BLaER1 treated with 17β-estradiol and CSF1 and Interleukin-3, amounts not matched to agents 10 nM and 100 nM (cell line): ENCODE results near the gene SPOCK1.

Experiments
- H3K27ac ChIP-seq, 11 experiments: shearing (Covaris generic); formaldehyde crosslinking; 2 replicates each; pipeline ENCODE4 v1.8.1; 2022
- H3K27me3 ChIP-seq, 11 experiments: shearing (Covaris generic); formaldehyde crosslinking; 2 replicates each; pipeline ENCODE4 v1.8.1; 2022
- H3K36me3 ChIP-seq, 11 experiments: shearing (Covaris generic); formaldehyde crosslinking; 2 replicates each; pipeline ENCODE4 v1.8.1; 2022
- H3K4me1 ChIP-seq, 10 experiments: shearing (Covaris generic); formaldehyde crosslinking; 2 replicates each; pipeline ENCODE4 v1.8.1; 2022
- H3K4me2 ChIP-seq, 11 experiments: shearing (Covaris generic); formaldehyde crosslinking; 2 replicates each; pipeline ENCODE4 v1.8.1; 2022
- H3K4me3 ChIP-seq, 10 experiments: shearing (Covaris generic); formaldehyde crosslinking; 2 replicates each; pipeline ENCODE4 v1.8.1; 2022
- H3K9ac ChIP-seq, 11 experiments: shearing (Covaris generic); formaldehyde crosslinking; 2 replicates each; pipeline ENCODE4 v1.8.1; 2022
- H3K9me3 ChIP-seq, 11 experiments: shearing (Covaris generic); formaldehyde crosslinking; replicated peaks in 1 of 11; 2 replicates each; pipeline ENCODE4 v1.8.1; 2022
- H4K20me1 ChIP-seq, 11 experiments: shearing (Covaris generic); formaldehyde crosslinking; 2 replicates each; pipeline ENCODE4 v1.8.1; 2022
- Cebpa-rat ChIP-seq, 11 experiments: shearing (Covaris generic); IDR thresholded peaks; 2 replicates each; pipeline ENCODE4 v1.8.1; 2022

The SPOCK1 gene

DNA sequence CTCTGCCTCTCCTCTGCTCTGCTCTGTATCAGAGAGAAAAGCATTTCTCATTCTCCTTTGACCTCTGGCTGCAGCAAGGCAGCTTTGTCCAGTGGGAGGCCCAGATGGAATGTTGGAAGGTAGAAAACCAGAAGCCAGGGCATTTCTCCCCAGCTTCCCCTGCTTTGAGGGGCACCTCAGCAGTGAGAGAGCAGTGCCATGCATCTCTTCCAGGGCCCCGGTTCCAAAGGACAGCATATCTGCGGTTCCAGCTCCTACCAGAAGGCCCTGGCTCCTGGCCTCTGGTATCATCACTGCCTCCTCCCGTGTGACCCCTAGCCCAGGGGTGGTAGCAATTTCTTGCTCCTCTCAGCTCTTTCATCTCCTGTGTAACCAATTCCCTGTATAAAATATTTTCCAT, 190.8 kb downstream of the SPOCK1 start:
- H3K9me3 ChIP-seq: no peaks in the 10 kb centered on the region
- no peak overlapping the region for H3K4me3 ChIP-seq
- no peaks in the 10 kb centered on the region for H3K4me1 ChIP-seq
- no peaks in the 10 kb centered on the region for H4K20me1 ChIP-seq
- H3K27me3 ChIP-seq: no peaks in the 10 kb centered on the region
- no peak overlapping the region for H3K4me2 ChIP-seq
- no peak overlapping the region for H3K27ac ChIP-seq
- no peaks in the 10 kb centered on the region for H3K36me3 ChIP-seq
- TF ChIP-seq Cebpa-rat (IDR thresholded peaks at IDR 0.05): no peak
- H3K9ac ChIP-seq: no peak overlapping the region

DNA sequence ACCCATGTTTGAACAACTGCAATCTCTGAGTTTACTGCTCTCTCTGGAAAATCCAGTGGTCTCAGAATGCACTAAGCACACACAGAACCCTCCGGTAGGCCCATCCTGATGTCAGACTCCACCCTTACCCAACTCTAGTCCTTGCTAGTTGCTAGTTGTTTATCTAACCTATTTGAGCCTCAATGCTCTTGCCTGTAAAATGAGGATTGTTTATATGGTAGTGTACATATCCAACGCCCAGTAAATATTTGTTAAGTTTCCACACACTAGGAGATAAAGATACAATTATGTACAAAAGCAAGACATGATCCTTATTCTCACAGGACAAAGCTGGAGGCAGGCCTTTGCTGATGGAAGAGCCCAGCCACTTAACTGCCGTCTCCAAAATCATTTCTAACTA, 192.2 kb downstream of the SPOCK1 start:
- Histone ChIP-seq H3K4me1 (no peaks in the 10 kb centered on the region), H3K27ac (no peak overlapping the region), H4K20me1 (no peaks in the 10 kb centered on the region), H3K4me2 (no peak overlapping the region), H3K36me3 (no peaks in the 10 kb centered on the region), H3K9me3 (no peaks in the 10 kb centered on the region), H3K4me3 (no peak overlapping the region), H3K9ac (no peak overlapping the region), H3K27me3 (no peaks in the 10 kb centered on the region)
- TF ChIP-seq Cebpa-rat (IDR thresholded peaks at IDR 0.05): no peak

- TF ChIP-seq Cebpa-rat (IDR thresholded peaks at IDR 0.05): no peak
- no peaks in the 10 kb centered on the region; a peak in 1 of 22 replicates for H4K20me1 ChIP-seq
Observed at GRCh38 chr5:137305971-137306602, 193.0 kb downstream of the SPOCK1 start.

DNA sequence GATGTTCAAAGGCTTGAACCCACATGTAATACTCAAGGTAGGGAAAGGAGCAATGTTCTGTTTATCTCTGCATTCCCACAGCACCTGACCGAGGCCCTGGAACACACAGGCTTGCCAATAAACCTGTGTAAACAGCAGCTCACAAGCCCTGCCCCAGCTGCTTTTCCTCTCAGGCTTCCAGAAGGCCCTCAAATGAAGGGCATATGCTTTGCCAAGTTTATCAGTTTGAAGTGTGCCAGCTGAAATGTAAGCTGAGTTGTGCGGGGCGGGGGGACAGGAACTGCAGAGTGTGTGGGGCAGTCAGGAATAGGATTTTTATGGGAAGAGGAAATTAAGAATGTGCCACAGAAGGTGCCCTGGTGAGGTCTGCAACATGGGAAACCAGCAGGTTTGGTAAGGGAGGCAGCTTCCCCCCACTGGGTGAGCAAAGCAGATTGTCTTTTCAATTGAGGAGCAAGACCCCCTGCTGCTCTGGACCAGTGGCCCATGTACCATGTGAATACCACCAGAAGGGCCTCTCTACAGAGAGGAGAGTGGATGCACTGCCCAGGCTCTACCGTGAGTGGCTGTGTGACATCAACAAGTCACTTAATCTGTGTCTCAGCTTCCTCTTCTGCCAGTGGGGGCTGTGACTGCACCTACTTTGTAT, 194.8 kb downstream of the SPOCK1 start:
- Histone ChIP-seq H3K4me2 (no peak overlapping the region), H3K9me3 (no peaks in the 10 kb centered on the region), H3K9ac (no peak overlapping the region), H3K36me3 (no peaks in the 10 kb centered on the region), H3K4me1 (no peaks in the 10 kb centered on the region), H3K27ac (no peak overlapping the region), H4K20me1 (no peaks in the 10 kb centered on the region; a peak in 1 of 22 replicates), H3K27me3 (no peaks in the 10 kb centered on the region), H3K4me3 (no peak overlapping the region)
- no peak for TF ChIP-seq Cebpa-rat (IDR thresholded peaks at IDR 0.05)

More at GRCh38 chr5:137305971-137306602, 193.0 kb downstream of the SPOCK1 start:
- Histone ChIP-seq H3K27me3 (no peaks in the 10 kb centered on the region), H3K4me2 (no peak overlapping the region), H3K9ac (no peak overlapping the region), H3K36me3 (no peaks in the 10 kb centered on the region), H3K4me1 (no peaks in the 10 kb centered on the region), H3K9me3 (no peaks in the 10 kb centered on the region), H3K4me3 (no peak overlapping the region), H3K27ac (no peak overlapping the region)

DNA sequence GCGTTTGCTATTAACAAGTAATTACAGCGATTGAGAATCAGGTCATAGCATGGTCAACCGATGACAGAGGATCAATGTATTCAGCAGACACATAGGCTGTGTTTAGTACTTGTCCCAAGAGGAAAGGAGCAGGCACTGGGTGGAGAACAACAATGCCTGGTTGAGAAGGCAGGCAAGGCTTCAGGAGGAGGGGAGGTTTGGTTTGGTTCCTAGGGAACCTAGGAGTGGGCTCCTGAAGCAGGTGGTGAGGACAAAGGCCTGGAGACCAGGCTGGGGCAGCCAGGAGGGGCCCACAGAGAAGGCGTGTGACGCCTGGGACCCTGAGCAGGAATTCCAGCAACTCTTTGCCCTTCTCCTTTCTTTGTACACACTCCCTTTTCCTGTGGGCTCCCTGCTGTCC, 195.6 kb downstream of the SPOCK1 start:
- no peaks in the 10 kb centered on the region for H3K4me1 ChIP-seq
- H3K4me2 ChIP-seq: no peak overlapping the region
- H3K9ac ChIP-seq: no peak overlapping the region
- TF ChIP-seq Cebpa-rat (IDR thresholded peaks at IDR 0.05): no peak
- no peak overlapping the region for H3K27ac ChIP-seq
- H3K9me3 ChIP-seq: no peaks in the 10 kb centered on the region
- H3K36me3 ChIP-seq: no peaks in the 10 kb centered on the region
- no peaks in the 10 kb centered on the region; a peak in 1 of 22 replicates for H4K20me1 ChIP-seq
- no peaks in the 10 kb centered on the region for H3K27me3 ChIP-seq
- no peak overlapping the region for H3K4me3 ChIP-seq

GRCh38 chr5:137300411-137301240, 198.5 kb downstream of the SPOCK1 start:
- no peak overlapping the region for H3K4me2 ChIP-seq

GRCh38 chr5:137296213-137296781, 202.8 kb downstream of the SPOCK1 start:
- Histone ChIP-seq H3K4me1 (no peaks in the 10 kb centered on the region), H4K20me1 (no peaks in the 10 kb centered on the region; a peak in 1 of 22 replicates)

More at GRCh38 chr5:137300411-137301240, 198.5 kb downstream of the SPOCK1 start:
- H3K36me3 ChIP-seq: no peaks in the 10 kb centered on the region
- H3K9ac ChIP-seq: no peak overlapping the region
- no peaks in the 10 kb centered on the region; a peak in 1 of 22 replicates for H4K20me1 ChIP-seq
- no peaks in the 10 kb centered on the region for H3K9me3 ChIP-seq
- no peak for TF ChIP-seq Cebpa-rat (IDR thresholded peaks at IDR 0.05)
- H3K27me3 ChIP-seq: no peaks in the 10 kb centered on the region
- no peaks in the 10 kb centered on the region for H3K4me1 ChIP-seq
- H3K4me3 ChIP-seq: no peak overlapping the region
- no peak overlapping the region for H3K27ac ChIP-seq

GRCh38 chr5:137294604-137295003, 204.5 kb downstream of the SPOCK1 start:
- no peaks in the 10 kb centered on the region for H3K9me3 ChIP-seq
- H3K4me3 ChIP-seq: no peak overlapping the region
- no peak overlapping the region for H3K27ac ChIP-seq
- H3K36me3 ChIP-seq: no peaks in the 10 kb centered on the region
- no peaks in the 10 kb centered on the region for H3K4me1 ChIP-seq
- TF ChIP-seq Cebpa-rat (IDR thresholded peaks at IDR 0.05): no peak
- H3K4me2 ChIP-seq: no peak overlapping the region
- H3K27me3 ChIP-seq: no peaks in the 10 kb centered on the region
- H4K20me1 ChIP-seq: no peaks in the 10 kb centered on the region
- H3K9ac ChIP-seq: no peak overlapping the region

More at GRCh38 chr5:137296213-137296781, 202.8 kb downstream of the SPOCK1 start:
- no peaks in the 10 kb centered on the region for H3K36me3 ChIP-seq
- no peak overlapping the region for H3K4me2 ChIP-seq
- no peak overlapping the region for H3K27ac ChIP-seq
- no peaks in the 10 kb centered on the region for H3K9me3 ChIP-seq
- no peaks in the 10 kb centered on the region for H3K27me3 ChIP-seq
- TF ChIP-seq Cebpa-rat (IDR thresholded peaks at IDR 0.05): no peak
- no peak overlapping the region for H3K4me3 ChIP-seq
- no peak overlapping the region for H3K9ac ChIP-seq

DNA sequence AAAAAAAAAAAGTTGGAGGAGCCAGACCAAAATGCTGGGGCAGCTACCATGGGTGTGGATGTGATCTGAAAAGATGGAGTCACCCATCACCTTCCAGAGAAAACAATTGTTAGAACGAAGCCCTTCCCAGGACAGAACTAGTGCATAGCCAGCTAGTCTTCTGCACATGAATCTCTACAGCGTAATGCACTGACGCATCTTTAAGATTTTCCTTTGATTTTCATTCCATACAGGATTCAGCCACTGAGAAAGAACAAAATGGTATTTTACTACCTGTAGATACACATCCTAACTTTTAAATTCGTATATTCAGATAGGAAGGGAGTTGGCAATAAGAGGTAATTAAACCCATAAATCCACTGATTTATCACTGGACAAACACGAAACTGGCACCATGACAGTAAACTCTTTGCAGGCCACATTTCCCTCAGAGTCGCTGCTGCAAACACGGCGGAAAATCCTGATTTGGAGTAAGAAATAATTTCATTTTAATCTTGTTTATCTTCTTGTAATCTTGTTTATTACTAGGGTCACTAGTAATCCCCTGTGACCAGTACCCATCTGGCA, 206.6 kb downstream of the SPOCK1 start:
- H3K4me3 ChIP-seq: no peak overlapping the region
- no peak overlapping the region for H3K4me2 ChIP-seq
- H3K4me1 ChIP-seq: peaks cover 0 to 5% (median 0%) of the 10 kb centered on the region in 10 experiments; a peak in 3 of 20 replicates
- no peaks in the 10 kb centered on the region for H3K9me3 ChIP-seq
- no peak overlapping the region for H3K9ac ChIP-seq
- H4K20me1 ChIP-seq: no peaks in the 10 kb centered on the region
- no peaks in the 10 kb centered on the region for H3K36me3 ChIP-seq
- TF ChIP-seq Cebpa-rat (IDR thresholded peaks at IDR 0.05): no peak
- H3K27me3 ChIP-seq: no peaks in the 10 kb centered on the region
- no peak overlapping the region for H3K27ac ChIP-seq
